ENCODE data around the gene CHN1.

CHN1 gene

GRCh38 chr2:174774886-174775285, 230.3 kb downstream of the CHN1 start:
- WGBS, 2 experiments: 93 to 100% methylated on average over 4 of the region's 4 CpGs
- no peak overlapping the region for H3K27ac ChIP-seq (ENCODE audit: insufficient read depth, low read depth, low read length, poor library complexity, severe bottlenecking)
- H3K27me3 ChIP-seq (ENCODE audit: control insufficient read depth, insufficient read depth, low read length, poor library complexity, severe bottlenecking): no peaks in the 10 kb centered on the region
- H3K4me1 ChIP-seq (ENCODE audit: control insufficient read depth, insufficient read depth, low read length): peaks cover 31% of the 10 kb centered on the region
- no peaks in the 10 kb centered on the region for H3K9me3 ChIP-seq (ENCODE audit: control insufficient read depth, low read length)
- H3K36me3 ChIP-seq (ENCODE audit: control insufficient read depth, insufficient read depth, low read length): no peaks in the 10 kb centered on the region
- H3K4me3 ChIP-seq (ENCODE audit: insufficient read depth, low read depth, low read length): no peak overlapping the region

- H3K4me3 ChIP-seq (ENCODE audit: insufficient read depth, low read depth, low read length): no peak overlapping the region
- H3K9me3 ChIP-seq (ENCODE audit: control insufficient read depth, low read length): no peaks in the 10 kb centered on the region
- no peaks in the 10 kb centered on the region for H3K27me3 ChIP-seq (ENCODE audit: control insufficient read depth, insufficient read depth, low read length, poor library complexity, severe bottlenecking)
- H3K27ac ChIP-seq (ENCODE audit: insufficient read depth, low read depth, low read length, poor library complexity, severe bottlenecking): no peak overlapping the region
- WGBS, 2 experiments: 88 to 91% methylated on average over 2 of the region's 2 CpGs
- H3K36me3 ChIP-seq (ENCODE audit: control insufficient read depth, insufficient read depth, low read length): no peaks in the 10 kb centered on the region
- peaks cover 28% of the 10 kb centered on the region for H3K4me1 ChIP-seq (ENCODE audit: control insufficient read depth, insufficient read depth, low read length)
Observed at GRCh38 chr2:174773215-174773614, 232.0 kb downstream of the CHN1 start.

- WGBS, 2 experiments: 68 to 77% methylated on average over 5 of the region's 5 CpGs
- H3K4me1 ChIP-seq (ENCODE audit: control insufficient read depth, insufficient read depth, low read length): peaks cover 24% of the 10 kb centered on the region
- no peak overlapping the region for H3K4me3 ChIP-seq (ENCODE audit: insufficient read depth, low read depth, low read length)
- peak overlapping the region; percentile 71 for H3K27ac ChIP-seq (ENCODE audit: insufficient read depth, low read depth, low read length, poor library complexity, severe bottlenecking)
- no peaks in the 10 kb centered on the region for H3K27me3 ChIP-seq (ENCODE audit: control insufficient read depth, insufficient read depth, low read length, poor library complexity, severe bottlenecking)
- no peaks in the 10 kb centered on the region for H3K9me3 ChIP-seq (ENCODE audit: control insufficient read depth, low read length)
- H3K36me3 ChIP-seq (ENCODE audit: control insufficient read depth, insufficient read depth, low read length): no peaks in the 10 kb centered on the region
Observed at GRCh38 chr2:174772472-174772801, 232.7 kb downstream of the CHN1 start.

DNA sequence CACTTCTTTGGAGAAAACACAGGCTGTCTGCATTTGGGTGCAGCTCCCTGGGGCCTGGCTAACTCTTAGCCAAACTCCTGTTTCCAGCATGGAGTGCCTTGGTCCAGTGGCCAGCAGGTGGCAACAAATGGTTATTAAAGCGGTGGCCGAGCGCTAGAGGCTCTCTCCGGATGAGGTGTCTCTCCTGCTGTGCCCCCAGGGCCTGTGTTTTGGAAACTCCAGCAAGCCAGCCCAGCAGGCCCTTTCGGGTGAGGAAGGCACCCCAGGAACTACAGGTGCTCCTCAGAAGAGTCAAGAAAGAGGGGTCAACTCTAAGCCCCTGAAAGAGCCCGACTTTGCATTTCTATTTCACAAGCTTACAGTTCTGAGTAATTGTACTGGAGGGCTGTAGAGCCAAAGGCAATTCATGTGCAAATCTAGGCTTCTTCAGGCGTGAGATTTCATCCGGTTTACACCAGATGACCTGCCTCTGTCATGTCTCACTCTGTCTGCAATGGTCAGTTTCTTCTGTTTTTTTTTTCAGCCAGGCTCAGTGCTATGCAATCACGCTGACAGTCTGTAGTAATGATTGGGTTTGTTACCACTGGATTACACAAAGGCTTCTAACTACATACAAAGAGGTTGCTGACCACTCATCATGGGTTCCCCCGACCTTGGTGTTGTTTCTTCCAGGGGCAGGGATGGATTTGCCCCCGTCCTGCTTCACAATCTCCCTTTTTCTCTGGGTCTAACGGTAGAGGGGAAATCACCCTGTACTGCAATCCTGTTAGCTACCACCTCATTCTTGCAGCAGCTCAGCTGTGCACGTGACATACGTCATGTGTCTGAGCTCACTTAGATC, 233.3 kb downstream of the CHN1 start:
- no peaks in the 10 kb centered on the region for H3K27me3 ChIP-seq (ENCODE audit: control insufficient read depth, insufficient read depth, low read length, poor library complexity, severe bottlenecking)
- no peak overlapping the region for H3K4me3 ChIP-seq (ENCODE audit: insufficient read depth, low read depth, low read length)
- WGBS, 2 experiments: 11 to 14% methylated on average over 14 of the region's 14 CpGs
- H3K9me3 ChIP-seq (ENCODE audit: control insufficient read depth, low read length): no peaks in the 10 kb centered on the region
- H3K4me1 ChIP-seq (ENCODE audit: control insufficient read depth, insufficient read depth, low read length): peaks cover 18% of the 10 kb centered on the region
- no peaks in the 10 kb centered on the region for H3K36me3 ChIP-seq (ENCODE audit: control insufficient read depth, insufficient read depth, low read length)
- peak overlapping the region; percentile 71 for H3K27ac ChIP-seq (ENCODE audit: insufficient read depth, low read depth, low read length, poor library complexity, severe bottlenecking)

DNA sequence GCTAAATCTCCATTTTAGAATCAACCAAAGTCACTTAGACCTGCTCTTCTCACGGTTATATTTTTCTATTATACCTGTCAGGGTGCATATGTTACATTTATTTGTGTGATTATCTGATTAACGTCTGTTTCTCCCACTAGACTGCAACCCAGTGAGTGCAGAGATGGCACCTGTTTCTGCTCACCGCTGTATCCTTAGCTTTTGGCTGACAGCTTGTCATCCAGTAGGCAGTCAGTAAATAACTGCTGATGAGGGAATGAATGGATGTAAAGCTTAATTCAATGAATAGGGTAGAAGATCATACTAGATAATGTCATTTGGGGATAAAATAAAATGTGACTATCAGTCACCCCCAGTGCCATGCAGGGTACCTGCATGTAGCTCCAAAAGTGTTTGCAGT, 234.0 kb downstream of the CHN1 start:
- H3K27ac ChIP-seq (ENCODE audit: insufficient read depth, low read depth, low read length, poor library complexity, severe bottlenecking): no peak overlapping the region
- H3K9me3 ChIP-seq (ENCODE audit: control insufficient read depth, low read length): no peaks in the 10 kb centered on the region
- no peak overlapping the region for H3K4me3 ChIP-seq (ENCODE audit: insufficient read depth, low read depth, low read length)
- no peaks in the 10 kb centered on the region for H3K27me3 ChIP-seq (ENCODE audit: control insufficient read depth, insufficient read depth, low read length, poor library complexity, severe bottlenecking)
- peaks cover 15% of the 10 kb centered on the region for H3K4me1 ChIP-seq (ENCODE audit: control insufficient read depth, insufficient read depth, low read length)
- no peaks in the 10 kb centered on the region for H3K36me3 ChIP-seq (ENCODE audit: control insufficient read depth, insufficient read depth, low read length)
- 72% methylated on average over 3 of the region's 3 CpGs for WGBS, 2 experiments

DNA sequence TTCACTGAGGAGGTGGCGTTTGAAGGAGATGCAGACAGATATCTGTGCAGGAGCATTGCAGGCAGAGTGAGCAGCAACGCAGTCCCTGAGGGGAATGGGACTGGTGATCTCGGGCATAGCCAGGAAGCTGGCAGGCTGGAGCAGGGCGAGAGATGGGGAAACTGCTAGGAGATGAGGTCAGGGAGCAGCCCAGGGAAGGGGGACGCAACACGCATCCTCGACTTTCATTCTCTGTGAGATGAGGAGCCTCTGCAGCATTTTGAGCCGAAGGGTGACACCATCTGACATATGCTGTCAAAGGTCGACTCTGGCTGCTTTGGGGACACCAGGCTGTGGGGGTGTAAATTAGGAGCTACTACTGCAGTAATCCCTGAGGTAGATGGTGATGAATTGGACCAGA, 236.6 kb downstream of the CHN1 start:
- Histone ChIP-seq H3K9me3 (ENCODE audit: control insufficient read depth, low read length) (no peaks in the 10 kb centered on the region), H3K36me3 (ENCODE audit: control insufficient read depth, insufficient read depth, low read length) (no peaks in the 10 kb centered on the region), H3K27me3 (ENCODE audit: control insufficient read depth, insufficient read depth, low read length, poor library complexity, severe bottlenecking) (no peaks in the 10 kb centered on the region), H3K4me1 (ENCODE audit: control insufficient read depth, insufficient read depth, low read length) (peaks cover 20% of the 10 kb centered on the region), H3K4me3 (ENCODE audit: insufficient read depth, low read depth, low read length) (no peak overlapping the region), H3K27ac (ENCODE audit: insufficient read depth, low read depth, low read length, poor library complexity, severe bottlenecking) (no peak overlapping the region)
- WGBS, 2 experiments: 83 to 85% methylated on average over 9 of the region's 9 CpGs

DNA sequence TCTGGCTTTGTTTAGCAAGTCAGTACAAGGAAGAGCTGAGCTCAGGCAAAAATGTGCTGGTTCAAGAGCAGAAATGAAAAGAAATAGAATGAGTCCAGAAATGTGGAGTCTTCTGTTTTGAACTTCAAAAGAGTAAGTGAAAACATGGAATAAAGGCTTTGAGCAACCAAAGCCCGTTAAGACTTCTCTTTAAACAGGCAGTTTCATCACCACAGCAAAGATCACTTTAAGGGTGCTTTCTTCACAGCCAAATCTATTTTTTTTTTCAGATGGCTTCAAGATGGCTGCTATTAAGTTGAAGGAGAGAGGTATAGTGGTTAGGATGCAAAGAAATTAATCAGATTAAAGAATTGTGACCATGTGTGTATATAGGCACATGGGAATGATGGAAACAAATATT, 238.9 kb downstream of the CHN1 start:
- Histone ChIP-seq H3K27ac (ENCODE audit: insufficient read depth, low read depth, low read length, poor library complexity, severe bottlenecking) (no peak overlapping the region), H3K4me3 (ENCODE audit: insufficient read depth, low read depth, low read length) (no peak overlapping the region), H3K27me3 (ENCODE audit: control insufficient read depth, insufficient read depth, low read length, poor library complexity, severe bottlenecking) (no peaks in the 10 kb centered on the region), H3K9me3 (ENCODE audit: control insufficient read depth, low read length) (no peaks in the 10 kb centered on the region), H3K36me3 (ENCODE audit: control insufficient read depth, insufficient read depth, low read length) (no peaks in the 10 kb centered on the region), H3K4me1 (ENCODE audit: control insufficient read depth, insufficient read depth, low read length) (peaks cover 10% of the 10 kb centered on the region)
- 85 to 87% methylated on average over 1 of the region's 1 CpG for WGBS, 2 experiments

DNA sequence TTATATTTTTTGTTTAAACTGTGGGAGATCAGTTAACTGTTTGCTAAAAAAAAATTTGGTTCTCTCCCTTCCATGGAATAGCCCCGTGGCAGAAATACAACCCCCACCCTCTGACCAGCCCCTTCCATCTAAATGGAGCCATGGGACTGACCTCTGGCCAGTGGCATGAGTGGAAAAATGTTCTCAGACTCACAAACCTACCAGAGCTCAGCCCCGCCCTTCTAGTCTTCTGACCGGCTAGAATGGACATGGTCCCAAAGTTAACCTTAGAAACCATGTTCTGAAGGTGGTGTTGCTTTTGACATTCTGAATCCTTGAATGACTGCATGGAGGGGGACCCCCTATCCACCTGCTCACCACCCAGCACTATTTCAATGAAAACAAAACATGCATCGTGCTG, 239.6 kb downstream of the CHN1 start:
- no peaks in the 10 kb centered on the region for H3K9me3 ChIP-seq (ENCODE audit: control insufficient read depth, low read length)
- no peaks in the 10 kb centered on the region for H3K36me3 ChIP-seq (ENCODE audit: control insufficient read depth, insufficient read depth, low read length)
- WGBS, 2 experiments: 90% methylated on average over 4 of the region's 4 CpGs
- H3K4me3 ChIP-seq (ENCODE audit: insufficient read depth, low read depth, low read length): no peak overlapping the region
- peaks cover 5% of the 10 kb centered on the region for H3K4me1 ChIP-seq (ENCODE audit: control insufficient read depth, insufficient read depth, low read length)
- no peaks in the 10 kb centered on the region for H3K27me3 ChIP-seq (ENCODE audit: control insufficient read depth, insufficient read depth, low read length, poor library complexity, severe bottlenecking)
- no peak overlapping the region for H3K27ac ChIP-seq (ENCODE audit: insufficient read depth, low read depth, low read length, poor library complexity, severe bottlenecking)

GRCh38 chr2:174764280-174765255, 240.6 kb downstream of the CHN1 start, which contains the start of gene CHRNA1:
Gene CHRNA1 (minus strand): TSS chr2:174764472. CDS start chr2:174764394, 78 bp downstream.
- Histone ChIP-seq H3K27me3 (ENCODE audit: control insufficient read depth, insufficient read depth, low read length, poor library complexity, severe bottlenecking) (no peaks in the 10 kb centered on the region), H3K9me3 (ENCODE audit: control insufficient read depth, low read length) (no peaks in the 10 kb centered on the region), H3K36me3 (ENCODE audit: control insufficient read depth, insufficient read depth, low read length) (no peaks in the 10 kb centered on the region), H3K4me3 (ENCODE audit: insufficient read depth, low read depth, low read length) (no peak within 1 kb of the TSS), H3K27ac (ENCODE audit: insufficient read depth, low read depth, low read length, poor library complexity, severe bottlenecking) (no peak within 1 kb of the TSS), H3K4me1 (ENCODE audit: control insufficient read depth, insufficient read depth, low read length) (peaks cover 5% of the 10 kb centered on the region)
- WGBS, 2 experiments: 88 to 90% methylated on average over 13 of the region's 13 CpGs

DNA sequence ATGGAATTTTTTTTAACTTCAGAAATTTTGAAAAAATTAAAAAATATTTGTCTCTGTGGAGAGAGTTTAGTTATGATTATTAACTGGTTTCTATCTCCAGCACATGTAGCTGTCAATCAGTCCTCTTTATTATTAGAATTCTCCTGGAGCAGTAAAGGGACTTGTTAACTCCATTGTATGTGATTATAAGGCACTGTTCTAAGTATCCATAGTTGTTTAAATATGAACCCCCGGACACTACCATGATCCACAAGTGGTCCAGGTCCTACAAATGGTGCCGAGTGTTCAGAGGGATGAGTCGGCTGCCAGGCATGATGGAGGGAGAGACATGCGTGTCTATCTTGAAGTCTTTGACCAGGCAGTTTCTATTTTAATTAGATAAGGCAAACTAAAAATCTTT, 241.4 kb downstream of the CHN1 start:
- H3K4me1 ChIP-seq (ENCODE audit: control insufficient read depth, insufficient read depth, low read length): peaks cover 5% of the 10 kb centered on the region
- H3K9me3 ChIP-seq (ENCODE audit: control insufficient read depth, low read length): no peaks in the 10 kb centered on the region
- H3K4me3 ChIP-seq (ENCODE audit: insufficient read depth, low read depth, low read length): no peak overlapping the region
- H3K27me3 ChIP-seq (ENCODE audit: control insufficient read depth, insufficient read depth, low read length, poor library complexity, severe bottlenecking): no peaks in the 10 kb centered on the region
- H3K27ac ChIP-seq (ENCODE audit: insufficient read depth, low read depth, low read length, poor library complexity, severe bottlenecking): no peak overlapping the region
- no peaks in the 10 kb centered on the region for H3K36me3 ChIP-seq (ENCODE audit: control insufficient read depth, insufficient read depth, low read length)
- WGBS, 2 experiments: 87 to 96% methylated on average over 4 of the region's 4 CpGs

Data from ectodermal cell (in vitro differentiated cells).